DMS79 (cell line): ENCODE results near the gene RNASE7.
"Not testable (repeated sequence)": the region's sequence is repeated elsewhere in the genome, so short reads cannot be mapped to it uniquely, and the experiment has no call there.

ENCODE experiments used
- DNase-seq: peaks from one replicate; lab custom pipeline; 2025; lab: John Stamatoyannopoulos, UW

RNASE7 gene

GRCh38 chr14:21023817-21024584 is 18.2 kb upstream of the RNASE7 start:
- no peak for DNase-seq

DNA sequence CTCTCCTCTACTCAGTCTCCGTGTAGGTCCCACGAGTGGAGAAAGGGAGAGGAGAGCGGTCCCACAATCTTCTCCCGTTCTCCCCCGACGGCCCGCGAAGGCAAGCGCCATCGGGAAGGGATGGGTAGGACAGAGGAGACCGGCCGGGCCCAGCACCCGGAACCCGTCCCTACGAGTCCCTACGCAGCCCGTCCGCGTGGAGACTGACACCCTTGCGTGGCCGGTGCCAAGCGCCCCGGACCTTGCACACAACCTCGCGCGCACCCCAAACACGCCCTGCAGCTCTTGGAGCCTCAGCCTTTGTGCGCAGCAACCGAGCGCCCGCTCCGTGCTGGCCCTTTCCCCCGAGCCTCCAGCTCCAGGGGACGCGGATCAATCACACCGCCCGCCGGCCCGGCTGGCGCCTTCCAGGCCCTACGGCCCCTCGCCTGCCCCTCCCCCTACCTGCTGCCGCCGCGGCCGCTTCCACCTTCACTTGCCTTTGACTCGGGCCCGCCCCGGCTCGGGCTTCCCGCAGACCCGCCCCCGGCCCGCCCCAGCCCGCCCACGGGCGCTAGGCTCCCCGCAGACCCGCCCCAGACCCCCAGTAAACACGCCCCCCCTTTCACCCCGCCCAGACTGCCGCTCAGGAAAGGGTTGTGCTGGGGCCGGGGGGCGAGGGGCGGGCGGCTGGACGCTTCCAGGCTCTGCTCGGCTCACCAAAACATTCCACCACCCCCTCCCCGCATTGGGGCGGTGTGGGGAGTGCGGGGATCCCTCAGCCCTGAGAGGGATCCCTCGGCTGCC is 17.4 kb upstream of the RNASE7 start, which contains the start of gene NDRG2:
TSS of gene NDRG2 (minus strand) at position 477 of the 786 bp plus-strand sequence. CDS start 1,746 bp downstream, outside the sequence.
- peak; percentile 60 for DNase-seq

DNA sequence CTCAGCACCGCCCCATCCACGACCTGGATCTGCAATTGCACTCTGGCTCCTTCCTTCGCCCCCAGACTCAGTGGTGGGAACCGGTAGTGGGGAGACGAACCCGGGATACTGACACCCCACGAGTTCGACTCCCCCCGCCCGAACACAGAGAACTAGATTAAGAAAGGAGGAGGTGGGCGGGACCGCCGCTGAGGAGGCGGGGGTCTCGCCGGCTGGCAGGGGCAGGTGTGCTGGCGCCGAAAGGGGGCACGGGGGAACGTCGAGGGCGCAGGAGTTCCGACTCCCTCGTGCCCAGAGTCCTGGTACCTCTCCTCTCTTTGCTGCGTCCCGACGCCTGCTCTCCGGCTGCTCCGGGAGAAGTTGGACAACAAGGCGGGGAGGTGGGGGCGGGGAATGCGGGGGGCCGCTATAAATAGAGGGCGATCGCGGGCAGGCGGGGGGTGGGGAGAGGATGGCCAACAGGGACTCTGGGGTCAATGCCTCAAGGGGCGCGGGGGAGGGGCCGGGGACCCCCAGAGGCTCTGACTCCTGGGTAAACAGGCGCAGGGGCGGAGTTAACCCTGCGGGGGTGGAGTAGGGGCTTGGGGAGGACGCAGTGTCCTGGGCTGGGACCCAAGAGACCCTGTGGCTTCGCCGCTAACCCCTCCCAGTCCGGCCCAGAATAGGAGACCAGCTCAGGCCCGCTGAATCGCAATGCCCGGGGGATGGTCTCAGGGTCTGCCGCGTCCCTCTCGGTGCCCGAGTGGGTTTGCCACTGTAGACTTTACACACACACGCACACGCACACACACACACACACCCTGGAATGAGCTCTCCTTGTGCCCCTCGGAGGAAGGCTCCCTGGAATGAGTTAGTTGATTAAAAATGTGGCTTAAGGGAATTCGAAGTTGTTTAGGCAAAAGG is 16.5 kb upstream of the RNASE7 start:
- DNase-seq = no peak

DNA sequence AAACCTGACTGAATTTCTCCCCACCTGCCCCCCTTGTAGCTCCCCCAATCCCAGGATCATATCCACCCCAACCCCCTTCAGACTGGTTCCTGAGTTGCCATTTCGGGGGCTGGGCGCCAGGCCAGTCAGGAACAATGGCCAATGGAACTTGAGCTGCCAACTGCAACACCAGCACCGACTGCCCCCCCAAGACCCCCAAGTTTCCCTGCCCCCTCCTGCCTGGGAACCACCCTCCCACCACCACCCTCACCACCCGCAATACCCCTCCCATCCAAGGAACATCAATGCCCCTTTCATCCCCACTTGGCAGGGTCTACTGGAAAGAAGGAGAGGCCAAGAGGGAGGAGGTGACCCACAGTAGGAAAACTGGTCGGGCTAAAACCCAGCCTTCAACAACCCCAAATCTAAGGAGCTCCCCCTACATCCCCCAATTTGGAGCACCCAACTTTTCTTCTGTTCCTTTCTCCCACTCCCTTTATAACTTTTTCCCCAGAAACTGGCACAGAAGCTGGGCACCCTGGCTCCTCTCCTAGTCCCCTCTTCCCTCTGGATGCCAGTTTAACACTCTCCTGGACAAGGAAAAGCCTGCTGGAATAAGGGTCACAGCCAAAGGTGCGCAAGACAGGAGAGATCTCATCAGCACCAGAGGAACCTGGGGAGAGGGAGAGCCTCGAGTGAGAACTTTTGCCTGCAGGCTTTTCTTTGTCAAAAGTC is 15.7 kb upstream of the RNASE7 start:
- DNase-seq = no peak

- DNase-seq = no peak
Measured at GRCh38 chr14:21026988-21027315, 15.2 kb upstream of the RNASE7 start.

DNA sequence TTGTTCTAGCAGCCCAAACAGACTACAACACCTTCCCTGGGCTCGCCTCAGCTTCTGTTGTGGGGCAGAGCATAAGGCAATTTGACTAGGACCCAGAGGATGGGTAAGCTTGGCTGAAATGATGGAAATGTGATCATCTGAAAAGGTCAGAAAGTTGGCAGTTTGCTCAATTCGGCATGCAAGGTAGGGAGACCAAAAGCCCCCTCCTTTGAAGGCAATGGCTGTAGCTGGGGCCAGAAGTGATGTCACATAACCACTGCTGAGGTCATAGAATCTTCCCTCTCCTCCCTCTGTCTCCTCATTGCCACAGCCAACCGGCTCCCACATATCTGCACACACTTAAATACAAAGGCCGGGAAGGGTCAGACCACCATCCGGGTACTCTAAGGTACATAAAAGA is 12.2 kb upstream of the RNASE7 start, which contains the start of gene TPPP2:
TSS of gene TPPP2 (plus strand) at position 301 of the 400 bp plus-strand sequence. CDS start 365 bp downstream, outside the sequence.
- DNase-seq = no peak

DNA sequence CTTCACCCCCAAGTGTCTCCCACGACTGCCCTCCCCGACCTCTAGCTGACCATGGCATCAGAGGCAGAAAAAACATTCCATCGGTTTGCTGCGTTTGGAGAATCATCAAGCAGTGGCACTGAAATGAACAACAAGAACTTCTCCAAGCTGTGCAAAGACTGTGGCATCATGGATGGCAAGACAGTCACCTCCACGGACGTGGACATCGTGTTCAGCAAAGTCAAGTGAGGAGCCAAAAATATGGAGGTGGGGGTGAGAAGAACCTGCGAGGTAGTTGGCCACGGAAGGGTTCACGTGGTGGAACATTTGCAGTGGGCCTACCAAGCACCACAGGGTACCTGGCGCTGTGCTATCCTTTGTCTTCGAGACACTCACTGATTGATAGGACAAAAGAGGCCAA is 11.6 kb upstream of the RNASE7 start:
- DNase-seq = no peak

DNA sequence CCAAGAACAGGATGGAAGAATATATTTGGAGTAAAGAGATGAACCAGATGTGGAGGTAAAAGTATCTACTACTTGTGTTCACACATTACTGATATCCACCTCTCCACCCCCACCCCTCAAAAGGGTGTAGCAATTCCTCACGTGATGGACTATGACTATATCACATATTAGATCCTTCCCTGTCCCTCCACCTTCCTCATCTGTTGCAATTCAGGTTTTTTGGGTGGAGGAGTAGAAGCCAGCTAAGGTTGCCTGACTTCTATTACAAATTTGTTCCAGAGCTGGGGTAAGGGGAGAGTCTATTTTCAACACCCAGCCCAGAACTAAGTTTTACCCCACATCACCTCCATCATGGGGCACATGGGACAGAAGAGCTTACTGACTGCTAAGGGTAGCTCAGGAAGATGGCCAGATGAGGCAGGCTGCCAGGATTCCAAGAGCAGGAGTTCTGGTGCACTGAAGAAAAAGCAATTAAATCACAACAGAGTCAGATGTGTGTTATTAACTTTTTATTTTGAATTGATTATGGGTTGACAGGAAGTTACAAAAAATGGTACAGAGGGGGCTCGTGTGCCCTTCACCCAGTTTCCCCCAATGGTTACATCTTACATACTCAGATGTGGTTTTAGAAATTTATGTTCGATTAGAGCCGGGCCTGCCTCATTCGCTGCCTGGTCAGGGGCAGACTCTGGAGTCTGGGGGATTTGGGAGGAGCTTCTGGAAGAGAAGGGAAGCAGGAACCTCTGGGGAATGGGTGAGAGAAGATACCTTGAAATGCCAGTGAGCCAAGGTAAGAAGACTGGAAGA is 9.6 kb upstream of the RNASE7 start:
- no peak for DNase-seq

DNA sequence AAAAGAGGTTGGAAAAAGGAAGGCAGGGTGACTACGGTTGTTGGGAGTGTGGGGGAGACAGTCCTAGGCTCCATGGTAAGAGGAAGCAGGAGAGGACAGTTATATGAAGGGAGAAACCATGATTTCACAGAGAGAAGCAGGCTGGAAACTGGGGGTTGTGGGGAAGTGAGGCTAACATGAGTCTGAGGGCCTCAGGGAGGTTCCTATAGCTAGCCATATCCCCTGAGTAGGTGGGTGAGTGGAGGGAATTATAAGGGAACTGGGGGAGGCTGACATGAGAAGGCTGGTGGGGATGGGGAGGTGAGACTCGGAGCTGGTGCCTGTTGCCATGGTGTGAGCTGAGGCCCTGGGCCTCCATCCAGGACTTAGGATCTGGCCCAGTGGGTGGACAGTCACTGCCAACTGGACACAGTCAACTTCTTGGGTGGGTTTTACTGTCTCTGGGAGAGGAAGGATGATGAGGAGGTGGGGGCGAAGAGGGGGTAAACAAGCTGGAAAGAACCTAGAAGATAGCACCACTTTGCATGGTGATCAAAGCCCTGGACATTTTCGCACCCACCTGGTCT is 8.9 kb upstream of the RNASE7 start:
- DNase-seq = no peak

GRCh38 chr14:21034707-21035106 is 7.5 kb upstream of the RNASE7 start, which contains the start of gene RNASE13:
Gene RNASE13, minus strand, starts transcription at chr14:21034807. Its CDS starts 519 bp downstream, at chr14:21034288.
- DNase-seq = no peak

- DNase-seq = no peak
Measured at GRCh38 chr14:21036751-21037150, 5.4 kb upstream of the RNASE7 start.

GRCh38 chr14:21037156-21037555 is 5.0 kb upstream of the RNASE7 start:
- DNase-seq = no peak

DNA sequence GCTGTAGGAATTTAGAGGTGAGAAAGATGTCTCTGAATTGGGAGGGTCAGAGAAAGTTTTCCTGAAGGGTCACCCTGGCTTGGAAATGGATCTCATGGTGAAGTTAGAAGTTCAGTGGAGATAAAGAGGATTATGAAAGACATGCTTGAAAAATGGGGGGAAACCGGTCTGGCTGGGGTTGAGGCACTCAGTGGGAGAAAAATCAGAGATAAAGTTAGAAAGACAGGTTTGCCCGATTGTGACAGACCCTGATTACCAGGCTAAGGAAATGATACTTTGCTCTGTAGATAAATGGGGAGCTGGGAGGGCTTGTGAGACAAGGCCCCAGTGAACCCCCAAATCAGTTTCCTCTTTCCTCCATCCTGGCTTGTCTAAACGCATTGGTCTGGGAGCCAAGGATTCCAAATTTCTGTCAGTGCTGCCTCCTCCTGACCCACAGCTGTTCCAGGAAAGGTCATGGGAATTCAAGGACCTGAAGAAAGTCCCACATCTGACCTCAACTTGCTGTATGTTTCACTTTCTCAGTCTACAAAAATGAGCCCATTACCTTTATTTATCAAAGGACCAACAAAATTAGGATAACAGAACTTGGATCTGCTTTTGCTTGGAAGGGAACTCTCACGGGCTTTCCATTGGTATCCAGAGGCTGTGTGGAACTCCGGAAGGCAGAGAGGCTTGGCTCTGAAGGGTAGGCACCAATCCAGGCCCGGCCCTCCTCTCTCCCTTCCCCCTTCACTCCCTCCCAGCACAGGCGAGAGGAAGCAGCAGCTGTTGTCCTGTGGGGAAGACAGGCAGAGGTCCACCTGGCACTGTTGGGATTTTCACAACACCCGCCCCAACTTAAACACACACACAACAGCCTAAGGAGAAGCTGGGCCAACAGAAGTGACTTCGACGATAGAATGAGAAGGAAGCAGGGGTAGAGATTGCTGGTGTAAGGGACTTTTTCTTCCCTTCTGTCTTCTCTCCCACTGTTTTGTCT is 3.4 kb upstream of the RNASE7 start:
- DNase-seq = no peak

DNA sequence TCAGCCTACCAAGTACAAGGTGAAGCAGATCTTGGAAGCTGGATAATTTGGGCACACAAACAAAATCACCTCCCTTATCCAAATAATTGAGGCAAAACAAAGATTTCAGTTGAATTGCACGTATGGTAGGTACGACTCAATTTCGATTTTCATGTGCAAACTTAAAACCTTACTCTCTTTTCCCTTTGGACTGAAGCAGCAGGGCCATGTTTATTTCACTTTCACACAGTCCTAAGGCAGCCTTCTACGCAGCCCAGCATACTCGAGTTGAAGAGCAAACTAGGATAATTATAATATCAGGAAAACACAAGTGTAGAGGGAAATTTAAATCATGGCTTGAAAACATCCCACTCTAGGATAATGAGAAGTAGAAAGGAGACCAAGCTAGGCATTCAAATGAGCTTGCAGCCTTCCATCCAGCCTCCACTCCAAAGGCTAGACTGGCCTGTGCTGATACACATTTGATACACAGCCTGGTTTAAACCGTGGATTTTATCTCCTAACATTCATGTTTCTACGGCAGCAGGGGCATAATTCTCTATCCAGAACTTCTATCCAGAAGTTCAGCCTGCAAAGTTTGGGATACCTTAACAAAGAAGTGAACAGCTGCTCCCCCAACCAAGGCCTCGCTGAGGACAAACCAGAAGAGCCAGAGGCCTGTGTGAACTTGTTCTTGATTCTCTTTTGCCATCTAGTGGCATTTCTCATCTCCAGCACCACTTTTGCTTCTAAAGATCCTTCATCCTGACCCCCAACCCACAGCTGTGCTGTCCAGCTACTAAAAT is 2.4 kb upstream of the RNASE7 start:
- peak; percentile 9 for DNase-seq

- no peak for DNase-seq
Measured at GRCh38 chr14:21040370-21040925, 1.7 kb upstream of the RNASE7 start.

- not testable (repeated sequence) for DNase-seq
Measured at GRCh38 chr14:21040941-21041340, 1.2 kb upstream of the RNASE7 start.

- no peak for DNase-seq
Measured at GRCh38 chr14:21042918-21043317, 756 bp downstream of the RNASE7 start.
